GM21723 (cell line): ENCODE data around the gene GPRIN2.
"Not testable (repeated sequence)": the region's sequence is repeated elsewhere in the genome, so short reads cannot be mapped to it uniquely, and the experiment has no call there.

Experiments used
- ATAC-seq: cut with Tn5 transposase; IDR thresholded peaks from one replicate; pipeline ENCODE4 v1.9.1; 2021; ENCODE audit warnings: mild to moderate bottlenecking, moderate library complexity; ENCODE audit not compliant: unreplicated experiment

The GPRIN2 gene

GRCh38 chr10:46538717-46539426 is 17.6 kb downstream of the GPRIN2 start:
- ATAC-seq = no peak

GRCh38 chr10:46538155-46538554 is 18.3 kb downstream of the GPRIN2 start:
- no peak for ATAC-seq

- ATAC-seq = no peak
These were observed 19.1 kb downstream of the GPRIN2 start for GRCh38 chr10:46537309-46537708.

- no peak for ATAC-seq
These were observed 19.7 kb downstream of the GPRIN2 start for GRCh38 chr10:46536781-46537180.

GRCh38 chr10:46536171-46536570 is 20.3 kb downstream of the GPRIN2 start:
- no peak for ATAC-seq

GRCh38 chr10:46534828-46535524 is 21.5 kb downstream of the GPRIN2 start:
- ATAC-seq = no peak

GRCh38 chr10:46532256-46532655 is 24.2 kb downstream of the GPRIN2 start:
- not testable (repeated sequence) for ATAC-seq

- no peak for ATAC-seq
These were observed 25.9 kb downstream of the GPRIN2 start for GRCh38 chr10:46530249-46531186.

GRCh38 chr10:46529742-46530141 is 26.7 kb downstream of the GPRIN2 start:
- not testable (repeated sequence) for ATAC-seq

GRCh38 chr10:46528675-46529615 is 27.5 kb downstream of the GPRIN2 start:
- no peak for ATAC-seq

GRCh38 chr10:46528171-46528671 is 28.2 kb downstream of the GPRIN2 start:
- ATAC-seq = no peak

- no peak for ATAC-seq
These were observed 29.1 kb downstream of the GPRIN2 start for GRCh38 chr10:46527241-46527811.

GRCh38 chr10:46526682-46527038 is 29.8 kb downstream of the GPRIN2 start:
- ATAC-seq = no peak

GRCh38 chr10:46525824-46526681 is 30.4 kb downstream of the GPRIN2 start:
- no peak for ATAC-seq

GRCh38 chr10:46525177-46525823 is 31.2 kb downstream of the GPRIN2 start:
- no peak for ATAC-seq

- no peak for ATAC-seq
These were observed 31.8 kb downstream of the GPRIN2 start for GRCh38 chr10:46524472-46525176.

GRCh38 chr10:46523962-46524471 is 32.4 kb downstream of the GPRIN2 start:
- no peak for ATAC-seq
